HepG2 (cell line): Measurements from ENCODE around the gene RDH8. TPM values are rescaled to one million over a fixed set of nuclear protein-coding genes. Genes with fewer than 3 reads are reported as not detected.

Experiments
- ATAC-seq: fragments of 200-7000 bp; cut with Tn5 transposase; 3 replicates; pipeline ENCODE4 v1.9.1; 2020; ENCODE audit warnings: mild to moderate bottlenecking, moderate library complexity
- BruUV-seq: library from RNA; stranded (reverse); fragments of 400-500 nt; replicated peaks from 2 replicates; lab custom pipeline; 2021; lab: Mats Ljungman, UMichigan
- CTCF ChIA-PET: fragments of 300-600 bp; formaldehyde crosslinking; extraction: SDS; loops from one replicate; lab custom pipeline; 2021; ENCODE audit warnings: low total read pairs, inconsistent platforms, low intra/inter-chr PET ratio; lab: Yijun Ruan, JAX
- POLR2A ChIA-PET: fragments of 350-600 bp; sonication (Branson Sonifier 250); formaldehyde crosslinking; loops from one replicate; lab custom pipeline; 2020; ENCODE audit warnings: antibody characterized with exemption, inconsistent platforms; lab: Yijun Ruan, JAX
- DNase-seq: peaks from one replicate; pipeline ENCODE4 v3.0.0-alpha.2; 2015; ENCODE audit warnings: low spot score
- FAIRE-seq: peaks from 3 replicates; lab custom pipeline; 2011; peaks lifted over from hg19 to GRCh38; lab: Jason Lieb, UNC
- H2AFZ ChIP-seq: one replicate; pipeline ENCODE4 v1.6.1; 2011; ENCODE audit warnings: low read length, inconsistent platforms
- H3K27ac ChIP-seq: fragments of 300-600 bp; 3 replicates; pipeline ENCODE4 v1.8.0; 2011; ENCODE audit warnings: mixed run types, mild to moderate bottlenecking, mixed read lengths, low read length, inconsistent platforms; ENCODE audit not compliant: insufficient read depth; ENCODE audit errors: extremely low read length
- H3K27me3 ChIP-seq, 2 experiments: fragments of 200-600 bp in 1 of 2; 2 replicates in 1 of 2; 3 replicates in 1 of 2; pipeline versions ENCODE4 v1.6.0 to v1.8.0; 2011; ENCODE audit warnings: low read length in 2 of 2, mild to moderate bottlenecking in 2 of 2, moderate library complexity in 2 of 2, inconsistent platforms in 1 of 2; ENCODE audit not compliant: insufficient read depth in 2 of 2, control insufficient read depth in 1 of 2
- H3K36me3 ChIP-seq, 2 experiments: fragments of 200-600 bp in 1 of 2; replicated peaks in 1 of 2; 2 replicates in 1 of 2; 3 replicates in 1 of 2; pipeline versions ENCODE4 v1.5.1 to v1.8.0; 2011; ENCODE audit warnings: low read length in 2 of 2, inconsistent platforms in 1 of 2; ENCODE audit not compliant: insufficient read depth in 2 of 2, control insufficient read depth in 1 of 2
- H3K4me1 ChIP-seq: 2 replicates; pipeline ENCODE4 v1.5.1; 2012; ENCODE audit warnings: low read length, inconsistent platforms; ENCODE audit not compliant: insufficient read depth
- H3K4me2 ChIP-seq: 2 replicates; pipeline ENCODE4 v1.6.0; 2011; ENCODE audit warnings: low read depth, low read length, inconsistent platforms
- H3K4me3 ChIP-seq, 3 experiments: fragments of 200-600 bp in 1 of 3; sonication (generic), shearing (Covaris generic) in 1 of 3; replicated peaks in 1 of 3; 2 replicates each; pipeline ENCODE4 v1.5.1; 2011 to 2016; ENCODE audit warnings: low read length in 3 of 3, inconsistent platforms in 2 of 3, low read depth in 2 of 3, mild to moderate bottlenecking in 2 of 3, control low read depth in 1 of 3, mixed read lengths in 1 of 3; ENCODE audit not compliant: insufficient read depth in 1 of 3
- H3K79me2 ChIP-seq: one replicate; pipeline ENCODE4 v1.6.1; 2011; ENCODE audit warnings: low read length, inconsistent platforms; ENCODE audit not compliant: insufficient read depth
- H3K9ac ChIP-seq: 2 replicates; pipeline ENCODE4 v1.6.0; 2011; ENCODE audit warnings: mild to moderate bottlenecking, low read depth, low read length, inconsistent platforms; ENCODE audit not compliant: insufficient read depth
- H3K9me3 ChIP-seq: 2 replicates; pipeline ENCODE4 v1.5.1; 2012; ENCODE audit warnings: mild to moderate bottlenecking, low read length
- H4K20me1 ChIP-seq: 2 replicates; pipeline ENCODE4 v1.6.0; 2011; ENCODE audit warnings: inconsistent platforms, mild to moderate bottlenecking, low read length, moderate library complexity; ENCODE audit not compliant: insufficient read depth
- CSRNP1 ChIP-seq: sonication (generic); formaldehyde crosslinking; IDR thresholded peaks from 2 replicates; pipeline ENCODE4 v1.8.1; 2023; ENCODE audit warnings: mild to moderate bottlenecking, missing genetic modification reagents
- EZH2 ChIP-seq: conservative IDR thresholded peaks from 2 replicates; pipeline ENCODE4 v1.6.1; 2012; ENCODE audit warnings: mild to moderate bottlenecking, low read depth, low read length, moderate library complexity
- GABPB1 ChIP-seq: IDR thresholded peaks from 2 replicates; pipeline ENCODE4 v1.6.1; 2016; ENCODE audit warnings: mild to moderate bottlenecking, missing genetic modification reagents, moderate library complexity, missing compliant biosample characterization
- MNT ChIP-seq: fragments of 450-650 bp; IDR thresholded peaks from 2 replicates; pipeline ENCODE4 v1.6.1; 2016
- NR2C2 ChIP-seq: sonication (generic); formaldehyde crosslinking; IDR thresholded peaks from 2 replicates; pipeline ENCODE4 v1.4.0; 2020; ENCODE audit warnings: missing genetic modification reagents, mild to moderate bottlenecking, moderate library complexity, borderline replicate concordance
- RXRA ChIP-seq: sonication (generic); formaldehyde crosslinking; IDR thresholded peaks from 2 replicates; pipeline ENCODE4 v1.5.1; 2020; ENCODE audit warnings: missing genetic modification reagents
- SKI ChIP-seq: fragments of 450-650 bp; IDR thresholded peaks from one replicate; pipeline ENCODE4 v1.6.1; 2018; ENCODE audit warnings: mild to moderate bottlenecking; ENCODE audit not compliant: partially characterized antibody
- SP1 ChIP-seq, 2 experiments: fragments of 450-650 bp in 1 of 2; sonication (generic) in 1 of 2; formaldehyde crosslinking in 1 of 2; IDR thresholded peaks; 2 replicates each; pipeline versions ENCODE4 v1.4.0 to v1.6.1; 2016 to 2020; ENCODE audit warnings: missing genetic modification reagents in 1 of 2
- THRA ChIP-seq: sonication (generic); formaldehyde crosslinking; IDR thresholded peaks from 2 replicates; pipeline ENCODE4 v1.4.0; 2020; ENCODE audit warnings: missing genetic modification reagents, borderline replicate concordance
- ZFP1 ChIP-seq: IDR thresholded peaks from 2 replicates; pipeline ENCODE4 v1.6.1; 2016
- ZNF572 ChIP-seq: sonication (generic); formaldehyde crosslinking; IDR thresholded peaks from 2 replicates; pipeline ENCODE4 v1.5.1; 2020; ENCODE audit warnings: mild to moderate bottlenecking, missing genetic modification reagents
- ZNF589 ChIP-seq: sonication (generic); formaldehyde crosslinking; conservative IDR thresholded peaks from 2 replicates; pipeline ENCODE4 v1.8.0; 2022; ENCODE audit warnings: mild to moderate bottlenecking, moderate library complexity, missing genetic modification reagents
- WGBS: methylation state at CpG from one replicate; pipeline ENCODE4 v1.1.6; 2017; ENCODE audit warnings: low lambda C conversion rate; 5-methylcytosine and 5-hydroxymethylcytosine counted together
- in situ Hi-C: cut with HindIII; loops from 2 replicates; pipeline ENCODE4 v1.10.0; 2017; ENCODE audit warnings: low pct_unique_long_range_greater_than_20kb; ENCODE audit not compliant: extremely low pct_ligation_motif_present
- intact Hi-C: fragments of 100-400 bp; cut with micrococcal nuclease; formaldehyde crosslinking; loops from one replicate; pipeline ENCODE4 v1.10.0; 2022; ENCODE audit not compliant: unreplicated experiment
- polyA plus RNA-seq, 8 experiments: library from polyadenylated mRNA; depleted of rRNA in 3 of 8; stranded (reverse) in 7 of 8; unstranded in 1 of 8; fragments of >200 nt; fragmentation: Illumina TruSeq in 4 of 8; extraction: Trizol in 4 of 8; gene quantifications; 2 replicates each; pipeline versions ENCODE4 v1.2.1 to v1.2.3, GENCODE V29; 2011 to 2016; ENCODE audit warnings: low read depth in 4 of 8, missing spikeins in 1 of 8, mixed read lengths in 1 of 8; ENCODE audit not compliant: insufficient read depth in 1 of 8
- total RNA-seq, 5 experiments: library from RNA; depleted of rRNA; stranded (reverse); fragments of >200 nt; fragmentation: Illumina TruSeq; extraction: Trizol; gene quantifications; 2 replicates each; pipeline ENCODE4 v1.2.3, GENCODE V29; 2016; ENCODE audit warnings: low read depth in 1 of 5
- TF ChIP-seq, protein P1 (sequence below): IDR thresholded peaks from 2 replicates; pipeline ENCODE4 v1.4.0; 2020; ENCODE audit warnings: mild to moderate bottlenecking, missing genetic modification reagents
- TF ChIP-seq, protein P2 (sequence below): IDR thresholded peaks from 2 replicates; pipeline ENCODE4 v1.6.1; 2012; ENCODE audit warnings: inconsistent platforms

Gene RDH8
- total and polyA plus RNA-seq, 2 of the 13 experiments (the other 11 are each of a cell fraction or from before 2014, with no cell fraction given) = not detected

GRCh38 chr19:10070730-10071446 lies 57.6 kb downstream of the RDH8 start:
- intact Hi-C loops = no loop called here
- ATAC-seq = peak; percentile 45
- no TSS peak for BruUV-seq
- TF ChIP-seq, protein P1, sequence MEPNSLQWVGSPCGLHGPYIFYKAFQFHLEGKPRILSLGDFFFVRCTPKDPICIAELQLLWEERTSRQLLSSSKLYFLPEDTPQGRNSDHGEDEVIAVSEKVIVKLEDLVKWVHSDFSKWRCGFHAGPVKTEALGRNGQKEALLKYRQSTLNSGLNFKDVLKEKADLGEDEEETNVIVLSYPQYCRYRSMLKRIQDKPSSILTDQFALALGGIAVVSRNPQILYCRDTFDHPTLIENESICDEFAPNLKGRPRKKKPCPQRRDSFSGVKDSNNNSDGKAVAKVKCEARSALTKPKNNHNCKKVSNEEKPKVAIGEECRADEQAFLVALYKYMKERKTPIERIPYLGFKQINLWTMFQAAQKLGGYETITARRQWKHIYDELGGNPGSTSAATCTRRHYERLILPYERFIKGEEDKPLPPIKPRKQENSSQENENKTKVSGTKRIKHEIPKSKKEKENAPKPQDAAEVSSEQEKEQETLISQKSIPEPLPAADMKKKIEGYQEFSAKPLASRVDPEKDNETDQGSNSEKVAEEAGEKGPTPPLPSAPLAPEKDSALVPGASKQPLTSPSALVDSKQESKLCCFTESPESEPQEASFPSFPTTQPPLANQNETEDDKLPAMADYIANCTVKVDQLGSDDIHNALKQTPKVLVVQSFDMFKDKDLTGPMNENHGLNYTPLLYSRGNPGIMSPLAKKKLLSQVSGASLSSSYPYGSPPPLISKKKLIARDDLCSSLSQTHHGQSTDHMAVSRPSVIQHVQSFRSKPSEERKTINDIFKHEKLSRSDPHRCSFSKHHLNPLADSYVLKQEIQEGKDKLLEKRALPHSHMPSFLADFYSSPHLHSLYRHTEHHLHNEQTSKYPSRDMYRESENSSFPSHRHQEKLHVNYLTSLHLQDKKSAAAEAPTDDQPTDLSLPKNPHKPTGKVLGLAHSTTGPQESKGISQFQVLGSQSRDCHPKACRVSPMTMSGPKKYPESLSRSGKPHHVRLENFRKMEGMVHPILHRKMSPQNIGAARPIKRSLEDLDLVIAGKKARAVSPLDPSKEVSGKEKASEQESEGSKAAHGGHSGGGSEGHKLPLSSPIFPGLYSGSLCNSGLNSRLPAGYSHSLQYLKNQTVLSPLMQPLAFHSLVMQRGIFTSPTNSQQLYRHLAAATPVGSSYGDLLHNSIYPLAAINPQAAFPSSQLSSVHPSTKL (CRISPR knock-in tag) = 0 out of 2 replicates have a peak, but pooled peaks have one; percentile 11
- TF ChIP-seq THRA (CRISPR knock-in tag) (peak; percentile 58; the same call in 1 of the 2 replicates), MNT (0 out of 2 replicates have a peak, but pooled peaks have one; percentile 3), SP1 (IDR thresholded peaks at IDR 0.05) (no peak), SP1 (CRISPR knock-in tag; IDR thresholded peaks at IDR 0.05) (peak; percentile 39; the same call in 1 of the 2 replicates), RXRA (CRISPR knock-in tag) (peak; percentile 85; the same call in 1 of the 2 replicates), EZH2 (no peak), NR2C2 (CRISPR knock-in tag) (peak; percentile 67), GABPB1 (CRISPR knock-in tag) (peak; percentile 43; the same call in 1 of the 2 replicates), ZNF589 (CRISPR knock-in tag) (no peak), ZFP1 (CRISPR knock-in tag) (no peak), CSRNP1 (CRISPR knock-in tag) (no peak), SKI (peak; percentile 95), ZNF572 (CRISPR knock-in tag) (no peak)
- TF ChIP-seq, protein P2, sequence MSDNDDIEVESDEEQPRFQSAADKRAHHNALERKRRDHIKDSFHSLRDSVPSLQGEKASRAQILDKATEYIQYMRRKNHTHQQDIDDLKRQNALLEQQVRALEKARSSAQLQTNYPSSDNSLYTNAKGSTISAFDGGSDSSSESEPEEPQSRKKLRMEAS = peak; percentile 25; the same call in 1 of the 2 replicates

More at GRCh38 chr19:10070730-10071446, 57.6 kb downstream of the RDH8 start:
- Histone ChIP-seq H4K20me1 (no peaks in the 10 kb centered on the region), H3K4me3 (peak overlapping the region in 1 of 3 experiments; percentile 28; a peak in 1 of 6 replicates), H3K79me2 (no peaks in the 10 kb centered on the region), H2AFZ (no peak overlapping the region), H3K9ac (no peak overlapping the region), H3K36me3 (no peaks in the 10 kb centered on the region), H3K4me2 (peak overlapping the region; percentile 36; the same call in 1 of the 2 replicates), H3K4me1 (peaks cover 17% of the 10 kb centered on the region), H3K27ac (no peak overlapping the region), H3K27me3 (peaks cover 2 to 8% of the 10 kb centered on the region in 2 experiments; a peak in 4 of 5 replicates), H3K9me3 (peaks cover 9% of the 10 kb centered on the region)
- FAIRE-seq = no peak
- ChIA-PET CTCF (no interaction called here), POLR2A (no interaction called here)
- DNase-seq = no peak
- 12% methylated on average over 11 of the region's 22 CpGs for WGBS
- in situ Hi-C loops = no loop called here
